Measurements from ENCODE around the gene RASGEF1B. TPM values are rescaled to one million over a fixed set of nuclear protein-coding genes. Genes with fewer than 3 reads are reported as not detected.

RASGEF1B gene
- total RNA-seq, 1 donor from 2014 or later: 13.5 TPM

DNA sequence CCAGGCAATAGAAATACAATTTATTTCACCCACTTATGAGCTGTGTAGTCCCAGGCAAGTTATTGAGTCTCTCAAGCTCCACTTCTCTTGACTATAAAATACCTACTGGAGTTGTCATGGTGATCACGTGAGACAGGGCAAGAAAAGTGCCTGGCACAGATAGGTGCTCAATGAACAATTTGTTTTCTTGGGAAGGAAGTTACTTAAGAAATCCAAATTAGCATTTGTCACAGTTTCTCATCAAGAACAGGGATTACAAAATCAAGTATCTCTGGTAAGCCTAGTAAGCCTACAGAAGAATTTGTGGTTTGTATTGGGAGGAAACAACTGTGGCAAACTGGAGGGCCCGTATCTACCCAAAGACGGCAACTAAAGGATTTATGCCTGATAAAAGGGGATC is 37.5 kb upstream of the RASGEF1B start:
- Histone ChIP-seq H3K4me3 (no peak overlapping the region), H3K9me3 (no peaks in the 10 kb centered on the region), H3K27ac (no peak overlapping the region), H3K36me3 (no peaks in the 10 kb centered on the region), H3K4me1 (peaks cover 20% of the 10 kb centered on the region), H3K27me3 (no peaks in the 10 kb centered on the region)
- TF ChIP-seq, protein P1, sequence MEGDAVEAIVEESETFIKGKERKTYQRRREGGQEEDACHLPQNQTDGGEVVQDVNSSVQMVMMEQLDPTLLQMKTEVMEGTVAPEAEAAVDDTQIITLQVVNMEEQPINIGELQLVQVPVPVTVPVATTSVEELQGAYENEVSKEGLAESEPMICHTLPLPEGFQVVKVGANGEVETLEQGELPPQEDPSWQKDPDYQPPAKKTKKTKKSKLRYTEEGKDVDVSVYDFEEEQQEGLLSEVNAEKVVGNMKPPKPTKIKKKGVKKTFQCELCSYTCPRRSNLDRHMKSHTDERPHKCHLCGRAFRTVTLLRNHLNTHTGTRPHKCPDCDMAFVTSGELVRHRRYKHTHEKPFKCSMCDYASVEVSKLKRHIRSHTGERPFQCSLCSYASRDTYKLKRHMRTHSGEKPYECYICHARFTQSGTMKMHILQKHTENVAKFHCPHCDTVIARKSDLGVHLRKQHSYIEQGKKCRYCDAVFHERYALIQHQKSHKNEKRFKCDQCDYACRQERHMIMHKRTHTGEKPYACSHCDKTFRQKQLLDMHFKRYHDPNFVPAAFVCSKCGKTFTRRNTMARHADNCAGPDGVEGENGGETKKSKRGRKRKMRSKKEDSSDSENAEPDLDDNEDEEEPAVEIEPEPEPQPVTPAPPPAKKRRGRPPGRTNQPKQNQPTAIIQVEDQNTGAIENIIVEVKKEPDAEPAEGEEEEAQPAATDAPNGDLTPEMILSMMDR (IDR thresholded peaks at IDR 0.05): no peak
- TF ChIP-seq POLR2A (IDR thresholded peaks at IDR 0.05) (no peak), POLR2AphosphoS5 (IDR thresholded peaks at IDR 0.05; ENCODE audit: insufficient read depth in 1 of 2, low read depth in 1 of 2) (no peak)
- intact Hi-C loops (cut with DNase I): no loop called here
- no peak for DNase-seq (ENCODE audit: extremely low spot score in 2 of 2)

DNA sequence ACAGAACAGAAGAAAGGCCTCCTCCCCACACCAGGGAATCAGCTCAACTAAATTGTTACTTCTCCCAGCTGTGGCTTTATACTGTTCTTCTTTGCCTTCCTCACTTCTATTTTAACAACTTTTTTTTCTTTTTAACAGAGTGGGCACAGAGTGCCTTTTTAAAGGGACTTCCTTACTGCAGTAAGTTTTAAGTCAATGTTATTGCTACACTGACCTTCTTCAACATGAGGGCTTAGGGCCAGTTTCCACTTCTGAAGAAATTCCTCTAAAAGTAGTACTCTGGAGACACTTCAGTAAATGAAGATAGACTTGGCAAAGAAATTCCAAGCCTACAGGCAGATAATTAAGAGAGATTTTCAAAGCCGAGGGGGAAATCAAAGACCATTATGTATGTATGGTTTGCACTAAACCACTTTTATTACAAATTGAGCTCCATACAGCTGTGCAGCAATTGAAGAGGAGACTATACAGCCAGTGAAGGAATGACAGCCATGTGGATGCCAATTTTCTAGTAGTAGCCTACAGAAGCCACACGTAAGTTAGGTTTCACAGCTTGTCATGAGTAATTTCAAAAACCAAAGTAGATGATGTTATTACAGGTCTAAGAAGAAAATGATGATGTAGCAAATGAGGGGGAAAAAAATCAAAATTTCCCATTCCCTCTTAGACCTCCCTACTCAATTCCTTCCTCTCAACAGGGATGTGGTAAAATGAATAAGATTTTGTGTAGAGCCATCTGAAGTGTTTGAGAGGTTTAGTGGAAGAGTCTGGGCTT is 36.9 kb upstream of the RASGEF1B start:
- TF ChIP-seq POLR2A (IDR thresholded peaks at IDR 0.05): no peak
- TF ChIP-seq, protein P1 (IDR thresholded peaks at IDR 0.05): no peak
- TF ChIP-seq POLR2AphosphoS5 (IDR thresholded peaks at IDR 0.05; ENCODE audit: insufficient read depth in 1 of 2, low read depth in 1 of 2): no peak
- H3K27ac ChIP-seq: no peak overlapping the region
- H3K4me1 ChIP-seq: peaks cover 20% of the 10 kb centered on the region
- H3K4me3 ChIP-seq: no peak overlapping the region
- H3K27me3 ChIP-seq: no peaks in the 10 kb centered on the region
- intact Hi-C loops (cut with DNase I): no loop called here
- DNase-seq (ENCODE audit: extremely low spot score in 2 of 2): no peak
- no peaks in the 10 kb centered on the region for H3K36me3 ChIP-seq
- no peaks in the 10 kb centered on the region for H3K9me3 ChIP-seq

DNA sequence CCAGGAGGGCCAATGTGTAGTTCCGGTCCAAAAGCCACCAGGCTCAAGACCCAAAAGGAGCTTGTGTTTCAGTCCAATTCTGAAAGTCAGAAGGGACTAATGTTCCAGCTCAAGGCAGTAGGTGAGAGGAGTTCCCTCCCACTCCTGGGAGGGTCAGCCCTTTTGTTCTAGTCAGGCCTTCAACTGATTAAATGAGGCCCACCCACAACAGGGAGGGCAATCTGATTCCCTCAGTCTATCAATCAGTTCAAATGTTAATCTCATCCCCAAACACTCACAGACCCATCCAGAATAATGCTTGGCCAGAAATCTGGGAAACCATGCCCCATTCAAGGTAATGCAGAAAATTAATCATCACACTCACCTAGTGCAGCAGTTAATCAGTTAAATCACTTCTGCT is 35.8 kb upstream of the RASGEF1B start:
- TF ChIP-seq POLR2A (IDR thresholded peaks at IDR 0.05) (no peak), POLR2AphosphoS5 (IDR thresholded peaks at IDR 0.05; ENCODE audit: insufficient read depth in 1 of 2, low read depth in 1 of 2) (no peak)
- TF ChIP-seq, protein P1 (IDR thresholded peaks at IDR 0.05): no peak
- Histone ChIP-seq H3K27me3 (no peaks in the 10 kb centered on the region), H3K36me3 (no peaks in the 10 kb centered on the region), H3K4me1 (peaks cover 20% of the 10 kb centered on the region), H3K4me3 (no peak overlapping the region), H3K27ac (no peak overlapping the region), H3K9me3 (no peaks in the 10 kb centered on the region)
- intact Hi-C loops (cut with DNase I): no loop called here
- no peak for DNase-seq (ENCODE audit: extremely low spot score in 2 of 2)

DNA sequence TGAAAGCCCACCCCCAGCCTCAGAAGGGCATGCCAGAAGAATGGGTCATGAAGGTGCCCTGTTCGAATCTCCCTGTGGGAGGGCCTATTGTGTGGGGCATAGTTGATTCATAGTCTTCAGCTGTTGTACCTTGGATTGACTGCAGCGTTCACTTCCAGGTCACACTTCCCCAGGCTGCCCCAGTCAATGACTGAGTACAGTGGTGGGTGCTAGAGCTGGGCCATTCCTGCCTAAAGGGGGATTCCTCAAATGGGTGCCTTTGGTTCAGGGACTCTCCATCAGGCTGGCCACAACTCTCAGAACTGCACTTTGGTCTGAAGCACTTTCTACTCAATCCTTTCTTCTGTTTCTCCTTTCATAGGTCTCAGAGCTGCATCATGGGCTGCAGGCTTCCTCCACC is 35.0 kb upstream of the RASGEF1B start:
- Histone ChIP-seq H3K9me3 (no peaks in the 10 kb centered on the region), H3K27ac (no peak overlapping the region), H3K4me1 (peaks cover 20% of the 10 kb centered on the region), H3K4me3 (no peak overlapping the region), H3K36me3 (no peaks in the 10 kb centered on the region), H3K27me3 (no peaks in the 10 kb centered on the region)
- DNase-seq (ENCODE audit: extremely low spot score in 2 of 2): no peak
- TF ChIP-seq POLR2AphosphoS5 (IDR thresholded peaks at IDR 0.05; ENCODE audit: insufficient read depth in 1 of 2, low read depth in 1 of 2): no peak
- TF ChIP-seq, protein P1 (IDR thresholded peaks at IDR 0.05): no peak
- no peak for TF ChIP-seq POLR2A (IDR thresholded peaks at IDR 0.05)
- intact Hi-C loops (cut with DNase I): no loop called here

DNA sequence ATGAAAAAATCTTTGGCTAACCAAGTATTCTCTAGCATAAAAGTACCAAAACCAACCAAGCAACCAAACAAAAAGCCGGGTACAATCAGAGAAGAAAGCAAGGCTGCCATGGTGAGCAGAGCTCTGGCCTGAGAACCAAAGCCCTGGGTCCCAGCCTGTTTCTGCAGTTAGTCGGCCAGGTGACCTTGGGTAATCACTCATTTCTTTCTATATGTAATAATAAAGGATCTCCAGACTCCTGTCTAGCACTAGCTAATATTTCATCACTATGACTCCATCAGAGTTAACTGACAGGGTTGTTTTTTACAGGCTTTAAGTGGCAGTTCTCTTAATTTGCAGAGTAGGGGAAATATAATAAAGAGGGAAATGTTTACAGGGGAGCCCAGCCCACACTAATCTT is 34.0 kb upstream of the RASGEF1B start:
- H3K27ac ChIP-seq: peak overlapping the region; percentile 56
- peaks cover 20% of the 10 kb centered on the region for H3K4me1 ChIP-seq
- no peaks in the 10 kb centered on the region for H3K9me3 ChIP-seq
- H3K36me3 ChIP-seq: no peaks in the 10 kb centered on the region
- intact Hi-C loops (cut with DNase I): no loop called here
- DNase-seq (ENCODE audit: extremely low spot score in 2 of 2): no peak
- H3K4me3 ChIP-seq: no peak overlapping the region
- TF ChIP-seq POLR2A (IDR thresholded peaks at IDR 0.05): no peak
- no peaks in the 10 kb centered on the region for H3K27me3 ChIP-seq

Data from vagina (tissue), 2 donors.